Astrocyte (in vitro differentiated cells and primary cell): Measurements from ENCODE around the gene TEKT3. TPM values are rescaled to one million over a fixed set of nuclear protein-coding genes. Genes with fewer than 3 reads are reported as not detected.

Source experiments
- DNase-seq: peaks from one replicate; pipeline ENCODE4 v3.0.0-alpha.2; 2010; ENCODE audit warnings: low read depth
- FAIRE-seq: peaks from 2 replicates; lab custom pipeline; 2011; peaks lifted over from hg19 to GRCh38; lab: Jason Lieb, UNC
- H2AFZ ChIP-seq: 2 replicates; pipeline ENCODE4 v1.6.0; 2012; ENCODE audit warnings: low read depth, low read length, inconsistent platforms
- H3K27ac ChIP-seq: 2 replicates; pipeline ENCODE4 v1.5.1; 2011; ENCODE audit warnings: low read depth, low read length, inconsistent platforms
- H3K27me3 ChIP-seq: 2 replicates; pipeline ENCODE4 v1.6.0; 2011; ENCODE audit warnings: low read length, inconsistent platforms; ENCODE audit not compliant: insufficient read depth
- H3K36me3 ChIP-seq: 2 replicates; pipeline ENCODE4 v1.5.1; 2011; ENCODE audit warnings: low read length, inconsistent platforms; ENCODE audit not compliant: insufficient read depth
- H3K4me1 ChIP-seq: 2 replicates; pipeline ENCODE4 v1.5.1; 2011; ENCODE audit warnings: low read length, inconsistent platforms; ENCODE audit not compliant: insufficient read depth
- H3K4me2 ChIP-seq: 2 replicates; pipeline ENCODE4 v1.6.0; 2012; ENCODE audit warnings: low read length, inconsistent platforms
- H3K4me3 ChIP-seq: 2 replicates; pipeline ENCODE4 v1.5.1; 2011; ENCODE audit warnings: low read depth, mild to moderate bottlenecking, low read length, inconsistent platforms; ENCODE audit not compliant: insufficient read depth
- H3K79me2 ChIP-seq: 2 replicates; pipeline ENCODE4 v1.6.0; 2012; ENCODE audit warnings: mild to moderate bottlenecking, low read length, inconsistent platforms; ENCODE audit not compliant: insufficient read depth
- H3K9ac ChIP-seq: 2 replicates; pipeline ENCODE4 v1.6.0; 2012; ENCODE audit warnings: mild to moderate bottlenecking, low read length, inconsistent platforms
- H3K9me3 ChIP-seq: 2 replicates; pipeline ENCODE4 v1.5.1; 2012; ENCODE audit warnings: low read depth, mild to moderate bottlenecking, low read length, inconsistent platforms; ENCODE audit not compliant: insufficient read depth
- H4K20me1 ChIP-seq: 2 replicates; pipeline ENCODE4 v1.6.0; 2012; ENCODE audit warnings: low read length, inconsistent platforms; ENCODE audit not compliant: insufficient read depth
- H3K27ac Mint-ChIP-seq: one replicate; pipeline ENCODE4 v1.8.0; 2021; ENCODE audit warnings: mild to moderate bottlenecking, mixed read lengths; ENCODE audit not compliant: unreplicated experiment
- H3K27me3 Mint-ChIP-seq: one replicate; pipeline ENCODE4 v1.8.0; 2021; ENCODE audit warnings: low read depth, mixed read lengths; ENCODE audit not compliant: unreplicated experiment
- H3K36me3 Mint-ChIP-seq: one replicate; pipeline ENCODE4 v1.8.0; 2021; ENCODE audit warnings: low read depth, mixed read lengths; ENCODE audit not compliant: unreplicated experiment
- H3K4me1 Mint-ChIP-seq: one replicate; pipeline ENCODE4 v1.8.0; 2021; ENCODE audit warnings: low read depth, mixed read lengths; ENCODE audit not compliant: unreplicated experiment
- H3K4me3 Mint-ChIP-seq: one replicate; pipeline ENCODE4 v1.8.0; 2021; ENCODE audit warnings: mild to moderate bottlenecking, moderate library complexity, mixed read lengths; ENCODE audit not compliant: unreplicated experiment
- H3K9me3 Mint-ChIP-seq: one replicate; pipeline ENCODE4 v1.8.0; 2021; ENCODE audit warnings: mild to moderate bottlenecking, mixed read lengths; ENCODE audit not compliant: unreplicated experiment
- EZH2 ChIP-seq: IDR thresholded peaks from 2 replicates; pipeline ENCODE4 v1.6.1; 2012; ENCODE audit warnings: mild to moderate bottlenecking, low read length, inconsistent platforms; ENCODE audit not compliant: insufficient read depth
- total RNA-seq: library from RNA; stranded (reverse); gene quantifications from 2 replicates; pipeline ENCODE4 v1.2.1, GENCODE V29; 2021
- TF ChIP-seq, protein P1 (sequence below): IDR thresholded peaks from 2 replicates; pipeline ENCODE4 v1.5.1; 2011; ENCODE audit warnings: low read depth, mild to moderate bottlenecking, inconsistent platforms, low read length, moderate library complexity; ENCODE audit not compliant: insufficient read depth

Gene TEKT3
- total RNA-seq, 1 donor from 2014 or later: not detected

DNA sequence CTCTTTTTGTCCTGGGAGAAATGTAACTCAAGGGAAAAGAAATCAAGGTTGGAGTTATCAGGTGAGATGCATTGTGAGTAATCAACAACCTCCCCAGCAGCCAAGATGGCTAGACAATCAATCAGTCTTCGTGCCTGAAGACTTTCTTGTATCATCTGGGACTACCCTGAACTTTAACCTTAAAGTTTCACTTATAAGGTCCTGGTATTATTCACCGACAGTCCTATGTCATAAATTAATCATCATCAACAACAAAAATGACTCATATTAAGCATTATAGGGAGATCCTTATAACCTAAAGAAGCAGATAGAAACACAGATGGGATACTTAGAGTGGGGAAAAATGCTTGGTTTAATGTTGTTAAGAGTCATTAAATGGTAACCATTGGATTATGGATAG is 7.7 kb upstream of the TEKT3 start:
- DNase-seq (no peak), FAIRE-seq (no peak)
- Histone ChIP-seq H3K4me3 (no peak overlapping the region), H3K27me3 (no peaks in the 10 kb centered on the region), H3K9ac (no peak overlapping the region), H3K9me3 (no peaks in the 10 kb centered on the region), H3K4me2 (no peak overlapping the region), H3K79me2 (no peaks in the 10 kb centered on the region), H3K36me3 (no peaks in the 10 kb centered on the region), H3K4me1 (no peaks in the 10 kb centered on the region), H3K27ac (no peak overlapping the region), H2AFZ (no peak overlapping the region), H4K20me1 (no peaks in the 10 kb centered on the region)
- H3K27ac Mint-ChIP-seq: no peak overlapping the region
- TF ChIP-seq EZH2: no peak
- TF ChIP-seq, protein P1, sequence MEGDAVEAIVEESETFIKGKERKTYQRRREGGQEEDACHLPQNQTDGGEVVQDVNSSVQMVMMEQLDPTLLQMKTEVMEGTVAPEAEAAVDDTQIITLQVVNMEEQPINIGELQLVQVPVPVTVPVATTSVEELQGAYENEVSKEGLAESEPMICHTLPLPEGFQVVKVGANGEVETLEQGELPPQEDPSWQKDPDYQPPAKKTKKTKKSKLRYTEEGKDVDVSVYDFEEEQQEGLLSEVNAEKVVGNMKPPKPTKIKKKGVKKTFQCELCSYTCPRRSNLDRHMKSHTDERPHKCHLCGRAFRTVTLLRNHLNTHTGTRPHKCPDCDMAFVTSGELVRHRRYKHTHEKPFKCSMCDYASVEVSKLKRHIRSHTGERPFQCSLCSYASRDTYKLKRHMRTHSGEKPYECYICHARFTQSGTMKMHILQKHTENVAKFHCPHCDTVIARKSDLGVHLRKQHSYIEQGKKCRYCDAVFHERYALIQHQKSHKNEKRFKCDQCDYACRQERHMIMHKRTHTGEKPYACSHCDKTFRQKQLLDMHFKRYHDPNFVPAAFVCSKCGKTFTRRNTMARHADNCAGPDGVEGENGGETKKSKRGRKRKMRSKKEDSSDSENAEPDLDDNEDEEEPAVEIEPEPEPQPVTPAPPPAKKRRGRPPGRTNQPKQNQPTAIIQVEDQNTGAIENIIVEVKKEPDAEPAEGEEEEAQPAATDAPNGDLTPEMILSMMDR: no peak
- H3K27me3 Mint-ChIP-seq: peaks cover 2% of the 10 kb centered on the region
- H3K36me3 Mint-ChIP-seq: no peaks in the 10 kb centered on the region
- no peak overlapping the region for H3K4me3 Mint-ChIP-seq
- peaks cover 2% of the 10 kb centered on the region for H3K4me1 Mint-ChIP-seq
- H3K9me3 Mint-ChIP-seq: no peaks in the 10 kb centered on the region

- H3K4me2 ChIP-seq: no peak overlapping the region
- H3K9ac ChIP-seq: no peak overlapping the region
- Mint-ChIP-seq H3K4me1 (peaks cover 10% of the 10 kb centered on the region), H3K36me3 (no peaks in the 10 kb centered on the region), H3K27me3 (peaks cover 2% of the 10 kb centered on the region), H3K9me3 (no peaks in the 10 kb centered on the region), H3K4me3 (no peak overlapping the region), H3K27ac (no peak overlapping the region)
- no peaks in the 10 kb centered on the region for H3K36me3 ChIP-seq
- TF ChIP-seq, protein P1: no peak
- no peak for TF ChIP-seq EZH2
- no peaks in the 10 kb centered on the region for H3K79me2 ChIP-seq
- H4K20me1 ChIP-seq: no peaks in the 10 kb centered on the region
- H3K4me1 ChIP-seq: peaks cover 3% of the 10 kb centered on the region
- H3K4me3 ChIP-seq: no peak overlapping the region
- FAIRE-seq (no peak), DNase-seq (peak; percentile 36)
- H3K27ac ChIP-seq: no peak overlapping the region
- no peaks in the 10 kb centered on the region for H3K27me3 ChIP-seq
- H2AFZ ChIP-seq: no peak overlapping the region
- no peaks in the 10 kb centered on the region for H3K9me3 ChIP-seq
Measured at GRCh38 chr17:15348021-15348420, 6.6 kb upstream of the TEKT3 start.

GRCh38 chr17:15346066-15346595 is 4.7 kb upstream of the TEKT3 start:
- Mint-ChIP-seq H3K27me3 (peaks cover 7% of the 10 kb centered on the region), H3K27ac (no peak overlapping the region), H3K36me3 (no peaks in the 10 kb centered on the region), H3K9me3 (no peaks in the 10 kb centered on the region), H3K4me3 (no peak overlapping the region), H3K4me1 (peaks cover 15% of the 10 kb centered on the region)
- H3K9me3 ChIP-seq: no peaks in the 10 kb centered on the region
- H3K27ac ChIP-seq: no peak overlapping the region
- FAIRE-seq: no peak
- no peak overlapping the region for H3K4me2 ChIP-seq
- H3K79me2 ChIP-seq: no peaks in the 10 kb centered on the region
- H2AFZ ChIP-seq: no peak overlapping the region
- no peak for DNase-seq
- H3K27me3 ChIP-seq: peaks cover 2% of the 10 kb centered on the region
- TF ChIP-seq, protein P1: no peak
- TF ChIP-seq EZH2: no peak
- H4K20me1 ChIP-seq: no peaks in the 10 kb centered on the region
- H3K9ac ChIP-seq: no peak overlapping the region
- no peak overlapping the region for H3K4me3 ChIP-seq
- peaks cover 8% of the 10 kb centered on the region for H3K4me1 ChIP-seq
- H3K36me3 ChIP-seq: no peaks in the 10 kb centered on the region
